DOHH2 (cell line): ENCODE data around the gene OTC.

Experiments used
- CTCF ChIP-seq: fragments of 200-600 bp; sonication (generic); IDR thresholded peaks from one replicate; pipeline ENCODE4 v1.5.1; 2014; ENCODE audit warnings: antibody characterized with exemption, mild to moderate bottlenecking, low read depth, low read length; ENCODE audit not compliant: poor library complexity, severe bottlenecking
- EZH2phosphoT487 ChIP-seq: fragments of 200-600 bp; sonication (generic); IDR thresholded peaks from 2 replicates; pipeline ENCODE4 v1.6.1; 2017; ENCODE audit warnings: borderline replicate concordance, mild to moderate bottlenecking, antibody characterized with exemption, low read length, moderate library complexity, mixed read lengths

- TF ChIP-seq CTCF (no peak), EZH2phosphoT487 (no peak)
Observed at GRCh38 chrX:38336538-38337240, 15.7 kb upstream of the OTC start.
